Mesothelial cell of epicardium (in vitro differentiated cells): ENCODE results near the gene TM4SF20. TPM values are rescaled to one million over a fixed set of nuclear protein-coding genes. Genes with fewer than 3 reads are reported as not detected.
A peak's percentile ranks its signal among the peaks of the same experiment; 100 is the strongest.

Experiments used
- DNase-seq, 2 experiments: peaks; one replicate each; pipeline ENCODE4 v3.0.0; 2021; ENCODE audit warnings: low spot score in 2 of 2; ENCODE audit not compliant: unreplicated experiment in 2 of 2
- H3K27ac Mint-ChIP-seq: 2 replicates; pipeline ENCODE4 v1.8.0; 2021; ENCODE audit warnings: mixed read lengths
- H3K27me3 Mint-ChIP-seq: 2 replicates; pipeline ENCODE4 v1.8.0; 2021; ENCODE audit warnings: low read depth, mixed read lengths
- H3K36me3 Mint-ChIP-seq: 2 replicates; pipeline ENCODE4 v1.8.0; 2021; ENCODE audit warnings: mixed read lengths
- H3K4me1 Mint-ChIP-seq: 2 replicates; pipeline ENCODE4 v1.8.0; 2021; ENCODE audit warnings: mixed read lengths
- H3K4me3 Mint-ChIP-seq: 2 replicates; pipeline ENCODE4 v1.8.0; 2021; ENCODE audit warnings: mild to moderate bottlenecking, moderate library complexity, mixed read lengths
- H3K9me3 Mint-ChIP-seq: 2 replicates; pipeline ENCODE4 v1.8.0; 2021; ENCODE audit warnings: mixed read lengths
- CTCF ChIP-seq: fragments of 200-600 bp; sonication (generic); IDR thresholded peaks from one replicate; pipeline ENCODE4 v1.5.0; 2021; ENCODE audit warnings: antibody characterized with exemption; ENCODE audit not compliant: unreplicated experiment
- total RNA-seq: library from RNA; stranded (reverse); gene quantifications from 3 replicates; pipeline ENCODE4 v1.2.1, GENCODE V29; 2021

TM4SF20 gene
- total RNA-seq, 1 donor from 2014 or later, result not detected

GRCh38 chr2:227323818-227324217, 55.3 kb downstream of the TM4SF20 start:
- no peak for DNase-seq
- Mint-ChIP-seq H3K4me3 (peak overlapping the region; percentile 95), H3K27me3 (no peaks in the 10 kb centered on the region), H3K9me3 (peaks cover 24% of the 10 kb centered on the region), H3K36me3 (peaks cover 11% of the 10 kb centered on the region), H3K27ac (no peak overlapping the region), H3K4me1 (peaks cover 28% of the 10 kb centered on the region)
- no peak for TF ChIP-seq CTCF

GRCh38 chr2:227322530-227323205, 56.4 kb downstream of the TM4SF20 start:
- Mint-ChIP-seq H3K4me3 (no peak overlapping the region), H3K27me3 (no peaks in the 10 kb centered on the region), H3K27ac (no peak overlapping the region), H3K9me3 (peaks cover 27% of the 10 kb centered on the region), H3K36me3 (peaks cover 11% of the 10 kb centered on the region), H3K4me1 (peaks cover 19% of the 10 kb centered on the region)
- no peak for TF ChIP-seq CTCF
- DNase-seq, result no peak

GRCh38 chr2:227320305-227321094, 58.6 kb downstream of the TM4SF20 start:
- DNase-seq, result no peak
- H3K27ac Mint-ChIP-seq, result no peak overlapping the region
- no peak overlapping the region for H3K4me3 Mint-ChIP-seq
- TF ChIP-seq CTCF, result no peak
- peaks cover 11% of the 10 kb centered on the region for H3K36me3 Mint-ChIP-seq
- no peaks in the 10 kb centered on the region for H3K27me3 Mint-ChIP-seq
- H3K4me1 Mint-ChIP-seq, result peaks cover 6% of the 10 kb centered on the region
- H3K9me3 Mint-ChIP-seq, result peaks cover 30% of the 10 kb centered on the region

GRCh38 chr2:227317834-227318233, 61.3 kb downstream of the TM4SF20 start:
- Mint-ChIP-seq H3K36me3 (peaks cover 9% of the 10 kb centered on the region), H3K27me3 (no peaks in the 10 kb centered on the region), H3K4me3 (no peak overlapping the region), H3K4me1 (no peaks in the 10 kb centered on the region), H3K9me3 (peaks cover 20% of the 10 kb centered on the region), H3K27ac (no peak overlapping the region)
- TF ChIP-seq CTCF, result no peak
- DNase-seq, result no peak

- Mint-ChIP-seq H3K36me3 (no peaks in the 10 kb centered on the region), H3K27me3 (no peaks in the 10 kb centered on the region), H3K4me1 (no peaks in the 10 kb centered on the region), H3K4me3 (no peak overlapping the region), H3K27ac (no peak overlapping the region), H3K9me3 (peaks cover 6% of the 10 kb centered on the region)
- no peak for TF ChIP-seq CTCF
- DNase-seq, result no peak
Measured at GRCh38 chr2:227313310-227313709, 65.8 kb downstream of the TM4SF20 start.
